ENCODE results near the gene NXNL1.

GRCh38 chr19:17505223-17505622 lies 44.5 kb upstream of the NXNL1 start:
- TF ChIP-seq NBN (conservative IDR thresholded peaks at IDR 0.05) (no peak), SRF (IDR thresholded peaks at IDR 0.05; ENCODE audit: low read depth, low read length) (no peak), AFF4 (CRISPR knock-in tag; IDR thresholded peaks at IDR 0.05) (no peak), IKZF1 (IDR thresholded peaks at IDR 0.05) (no peak), ARID3A (IDR thresholded peaks at IDR 0.05; ENCODE audit: low read depth, low read length) (no peak), CHD2 (IDR thresholded peaks at IDR 0.05; ENCODE audit: low read depth, low read length) (no peak), EZH2 (conservative IDR thresholded peaks at IDR 0.05; ENCODE audit: low read depth, low read length) (no peak), NFE2L1 (CRISPR knock-in tag; IDR thresholded peaks at IDR 0.05; ENCODE audit: borderline replicate concordance) (no peak), ZNF562 (CRISPR knock-in tag; IDR thresholded peaks at IDR 0.05; ENCODE audit: borderline replicate concordance) (no peak)

Data from HepG2 (cell line).